ENCODE results near the gene NR1D2. TPM values are rescaled to one million over a fixed set of nuclear protein-coding genes. Genes with fewer than 3 reads are reported as not detected.

NR1D2 gene
- total RNA-seq, 1 donor from 2014 or later: 25.0 TPM

- no peaks in the 10 kb centered on the region for H3K9me3 Mint-ChIP-seq
- peaks cover 7% of the 10 kb centered on the region for H3K36me3 Mint-ChIP-seq (ENCODE audit: low read depth)
- no peaks in the 10 kb centered on the region for H3K27me3 Mint-ChIP-seq
- DNase-seq: peak; percentile 97
- ChIA-PET CTCF (interaction anchor here (1.1 kb wide), 1 partner anchor 30 kb away, joined by 5 read pairs; the partner anchor contains the start of genes NKIRAS1 and RPL15), POLR2A (interaction anchor here (0.5 to 4.0 kb wide), 12 partner anchors 10 to 741 kb away, joined by 3 to 124 read pairs (median 3); partner anchors contain the start of genes NKIRAS1 and RPL15)
- peak overlapping the region; percentile 94 for H3K27ac Mint-ChIP-seq
- peak; percentile 79 for ATAC-seq (ENCODE audit: low read depth)
- intact Hi-C loops (cut with micrococcal nuclease): loop anchor here (1.0 to 10.0 kb wide), 9 partner anchors 29 to 1836 kb away; partner anchors contain the start of genes RPL15, TOP2B and UBE2E2
- no peak for TF ChIP-seq CTCF (IDR thresholded peaks at IDR 0.05)
- H3K4me1 Mint-ChIP-seq: peaks cover 43% of the 10 kb centered on the region
- peak overlapping the region; percentile 86 for H3K4me3 Mint-ChIP-seq
Measured at GRCh38 chr3:23945913-23946687, 1.0 kb downstream of the NR1D2 start.

- no peaks in the 10 kb centered on the region for H3K9me3 Mint-ChIP-seq
- H3K27me3 Mint-ChIP-seq: no peaks in the 10 kb centered on the region
- ATAC-seq (ENCODE audit: low read depth): no peak
- ChIA-PET POLR2A (interaction anchor here (4.2 kb wide), 1 partner anchor 32 kb away, joined by 33 read pairs; the partner anchor contains the start of genes NKIRAS1 and RPL15), CTCF (no interaction called here)
- no peak for TF ChIP-seq CTCF (IDR thresholded peaks at IDR 0.05)
- no peak for DNase-seq
- H3K4me1 Mint-ChIP-seq: peaks cover 70% of the 10 kb centered on the region
- peaks cover 7% of the 10 kb centered on the region for H3K36me3 Mint-ChIP-seq (ENCODE audit: low read depth)
- intact Hi-C loops (cut with micrococcal nuclease): loop anchor here (5.0 to 10.0 kb wide), 3 partner anchors 116 to 1716 kb away; partner anchors contain the start of gene TOP2B
- H3K4me3 Mint-ChIP-seq: no peak overlapping the region
- peak overlapping the region; percentile 12 for H3K27ac Mint-ChIP-seq
Measured at GRCh38 chr3:23948761-23949160, 3.7 kb downstream of the NR1D2 start.

- DNase-seq (no peak), ATAC-seq (ENCODE audit: low read depth) (no peak)
- Mint-ChIP-seq H3K27ac (peak overlapping the region; percentile 78), H3K27me3 (no peaks in the 10 kb centered on the region), H3K9me3 (no peaks in the 10 kb centered on the region), H3K4me1 (peaks cover 70% of the 10 kb centered on the region), H3K4me3 (peak overlapping the region; percentile 56), H3K36me3 (ENCODE audit: low read depth) (peaks cover 11% of the 10 kb centered on the region)
- no peak for TF ChIP-seq CTCF (IDR thresholded peaks at IDR 0.05)
- POLR2A ChIA-PET: interaction anchor here (0.9 to 4.2 kb wide), 3 partner anchors 13 to 33 kb away, joined by 3 to 33 read pairs (median 3); partner anchors contain the start of genes NKIRAS1 and RPL15
- intact Hi-C loops (cut with micrococcal nuclease): loop anchor here (5.0 to 10.0 kb wide), 3 partner anchors 117 to 1715 kb away; partner anchors contain the start of gene TOP2B
- CTCF ChIA-PET: no interaction called here
Measured at GRCh38 chr3:23949784-23950183, 4.7 kb downstream of the NR1D2 start.

- Mint-ChIP-seq H3K27ac (peak overlapping the region; percentile 78), H3K36me3 (ENCODE audit: low read depth) (peaks cover 16% of the 10 kb centered on the region), H3K4me3 (peak overlapping the region; percentile 56), H3K4me1 (peaks cover 74% of the 10 kb centered on the region), H3K9me3 (no peaks in the 10 kb centered on the region), H3K27me3 (no peaks in the 10 kb centered on the region)
- no peak for TF ChIP-seq CTCF (IDR thresholded peaks at IDR 0.05)
- DNase-seq: no peak
- intact Hi-C loops (cut with micrococcal nuclease): no loop called here
- no peak for ATAC-seq (ENCODE audit: low read depth)
- ChIA-PET CTCF (no interaction called here), POLR2A (interaction anchor here (0.6 to 4.2 kb wide), 5 partner anchors 12 to 1015 kb away, joined by 3 to 33 read pairs (median 4); partner anchors contain the start of genes NKIRAS1 and RPL15)
Measured at GRCh38 chr3:23950293-23950692, 5.2 kb downstream of the NR1D2 start.

- DNase-seq: no peak
- CTCF ChIA-PET: no interaction called here
- Mint-ChIP-seq H3K4me1 (peaks cover 68% of the 10 kb centered on the region), H3K4me3 (peak overlapping the region; percentile 69), H3K27ac (peak overlapping the region; percentile 78), H3K9me3 (no peaks in the 10 kb centered on the region), H3K27me3 (no peaks in the 10 kb centered on the region), H3K36me3 (ENCODE audit: low read depth) (peaks cover 32% of the 10 kb centered on the region)
- intact Hi-C loops (cut with micrococcal nuclease): loop anchor here (1.0 to 2.0 kb wide), 2 partner anchors 35 to 64 kb away; partner anchors contain the start of gene RPL15
- POLR2A ChIA-PET: interaction anchor here (0.6 to 2.2 kb wide), 5 partner anchors 9 to 1191 kb away, joined by 3 to 12 read pairs (median 4); partner anchors contain the start of genes NKIRAS1 and RPL15
- no peak for TF ChIP-seq CTCF (IDR thresholded peaks at IDR 0.05)
- ATAC-seq (ENCODE audit: low read depth): peak; percentile 93
Measured at GRCh38 chr3:23952646-23953045, 7.6 kb downstream of the NR1D2 start.
